HL-60/S4 treated with retinoic acid at 250 ng/mL for 4 days and 3 days (cell line): ENCODE results near the gene PSG5.
"Not testable (repeated sequence)": the region's sequence is repeated elsewhere in the genome, so short reads cannot be mapped to it uniquely, and the experiment has no call there.

ENCODE experiments used
- in situ Hi-C: fragments of 300-500 bp; cut with MboI; formaldehyde crosslinking; loops from 2 replicates; pipeline ENCODE4 v1.7.0; 2022; ENCODE audit warnings: low sequenced_read_pairs

Gene PSG5

GRCh38 chr19:43186311-43186935, at the start of gene PSG5:
Gene PSG5 (minus strand): TSS chr19:43186536. CDS start chr19:43186405, 131 bp downstream.
- in situ Hi-C loops = not testable (repeated sequence)

GRCh38 chr19:43235686-43236085, 49.4 kb upstream of the PSG5 start:
- in situ Hi-C loops = not testable (repeated sequence)

GRCh38 chr19:43229315-43229714, 43.0 kb upstream of the PSG5 start:
- in situ Hi-C loops = no loop called here

- in situ Hi-C loops = not testable (repeated sequence)
Observed at GRCh38 chr19:43228730-43229129, 42.4 kb upstream of the PSG5 start.

GRCh38 chr19:43226986-43227385, 40.6 kb upstream of the PSG5 start:
- in situ Hi-C loops = not testable (repeated sequence)

GRCh38 chr19:43224855-43225253, 38.5 kb upstream of the PSG5 start:
- in situ Hi-C loops = no loop called here

- in situ Hi-C loops = not testable (repeated sequence)
Observed at GRCh38 chr19:43224201-43224854, 38.0 kb upstream of the PSG5 start.

GRCh38 chr19:43221891-43222290, 35.6 kb upstream of the PSG5 start:
- in situ Hi-C loops = not testable (repeated sequence)

- in situ Hi-C loops = not testable (repeated sequence)
Observed at GRCh38 chr19:43219136-43219535, 32.8 kb upstream of the PSG5 start.

GRCh38 chr19:43215881-43216280, 29.5 kb upstream of the PSG5 start:
- in situ Hi-C loops = not testable (repeated sequence)

- in situ Hi-C loops = no loop called here
Observed at GRCh38 chr19:43207991-43208390, 21.7 kb upstream of the PSG5 start.

GRCh38 chr19:43207174-43207573, 20.8 kb upstream of the PSG5 start:
- in situ Hi-C loops = not testable (repeated sequence)

GRCh38 chr19:43205471-43206105, 19.3 kb upstream of the PSG5 start, which contains the start of gene PSG4:
Gene PSG4 (minus strand): TSS chr19:43205638. CDS start chr19:43205536, 102 bp downstream.
- in situ Hi-C loops = not testable (repeated sequence)

- in situ Hi-C loops = not testable (repeated sequence)
Observed at GRCh38 chr19:43203611-43204010, 17.3 kb upstream of the PSG5 start.

- in situ Hi-C loops = not testable (repeated sequence)
Observed at GRCh38 chr19:43201891-43202290, 15.6 kb upstream of the PSG5 start.

- in situ Hi-C loops = not testable (repeated sequence)
Observed at GRCh38 chr19:43201337-43201801, 15.0 kb upstream of the PSG5 start.

- in situ Hi-C loops = not testable (repeated sequence)
Observed at GRCh38 chr19:43198686-43199419, 12.5 kb upstream of the PSG5 start.

- in situ Hi-C loops = not testable (repeated sequence)
Observed at GRCh38 chr19:43197666-43198397, 11.5 kb upstream of the PSG5 start.

GRCh38 chr19:43194397-43194796, 8.1 kb upstream of the PSG5 start:
- in situ Hi-C loops = not testable (repeated sequence)

- in situ Hi-C loops = not testable (repeated sequence)
Observed at GRCh38 chr19:43192381-43193155, 6.2 kb upstream of the PSG5 start.
